ENCODE measurements around the gene PLEKHA7. TPM values are rescaled to one million over a fixed set of nuclear protein-coding genes. Genes with fewer than 3 reads are reported as not detected.

Gene PLEKHA7
- polyA plus RNA-seq, 1 donor (not counting 4 experiments of a cell fraction or from before 2014, with no cell fraction given) = 1.4 TPM

DNA sequence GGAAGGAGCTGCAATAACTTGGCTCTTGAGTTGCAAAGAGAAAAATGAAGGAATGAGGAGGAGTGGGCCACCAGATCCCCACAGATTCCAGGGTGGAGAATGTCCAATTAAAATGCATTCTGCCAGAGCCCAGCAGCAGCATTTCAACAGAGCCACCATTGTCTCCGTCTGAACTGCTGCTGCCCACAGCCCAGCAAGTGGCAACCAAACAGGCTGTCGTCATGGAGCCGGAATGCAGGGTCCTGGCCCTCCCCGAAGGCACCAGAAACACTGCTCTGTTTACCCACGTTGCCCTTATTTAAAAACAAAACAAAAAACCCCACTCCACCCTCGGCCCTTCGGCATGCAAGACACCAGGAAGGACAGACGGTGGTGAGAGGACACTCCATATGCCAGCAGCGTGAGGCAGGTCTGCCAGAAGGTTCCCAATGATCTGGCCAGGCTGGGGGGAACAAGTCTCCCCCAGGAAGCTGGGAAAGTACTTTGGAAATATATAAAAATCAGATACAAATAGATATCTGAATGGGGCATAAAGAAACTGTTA, 32.5 kb downstream of the PLEKHA7 start:
- Histone ChIP-seq H3K9me3 (ENCODE audit: control insufficient read depth, low read depth, low read length) (no peaks in the 10 kb centered on the region), H4K20me1 (ENCODE audit: control insufficient read depth, extremely low read depth, insufficient read depth, low read length) (no peaks in the 10 kb centered on the region), H3K9ac (ENCODE audit: control insufficient read depth, extremely low read depth, insufficient read depth, low read length) (no peak overlapping the region), H3K4me1 (ENCODE audit: control insufficient read depth, extremely low read depth, insufficient read depth, low read length) (no peaks in the 10 kb centered on the region), H3K27me3 (ENCODE audit: control insufficient read depth, extremely low read depth, insufficient read depth, low read length) (peaks cover 4% of the 10 kb centered on the region), H3K36me3 (ENCODE audit: control insufficient read depth in 2 of 2, extremely low read depth in 1 of 2, insufficient read depth in 2 of 2, low read length in 2 of 2) (no peaks in the 10 kb centered on the region), H3K27ac (ENCODE audit: control insufficient read depth, insufficient read depth, low read length) (no peak overlapping the region), H2AFZ (ENCODE audit: control insufficient read depth, low read length) (no peak overlapping the region), H3K4me3 (ENCODE audit: control insufficient read depth in 2 of 3, extremely low read depth in 1 of 3, insufficient read depth in 2 of 3, low read depth in 1 of 3, low read length in 3 of 3) (no peak overlapping the region), H3K79me2 (ENCODE audit: control insufficient read depth, insufficient read depth, low read length) (no peaks in the 10 kb centered on the region), H3K4me2 (ENCODE audit: control insufficient read depth, extremely low read depth, insufficient read depth, low read depth, low read length) (no peak overlapping the region), H3K9me1 (ENCODE audit: control insufficient read depth, extremely low read depth, insufficient read depth, low read length) (no peaks in the 10 kb centered on the region)
- no peak for FAIRE-seq
- no peak for DNase-seq (ENCODE audit: low read depth, low spot score)
- TF ChIP-seq, protein P1, sequence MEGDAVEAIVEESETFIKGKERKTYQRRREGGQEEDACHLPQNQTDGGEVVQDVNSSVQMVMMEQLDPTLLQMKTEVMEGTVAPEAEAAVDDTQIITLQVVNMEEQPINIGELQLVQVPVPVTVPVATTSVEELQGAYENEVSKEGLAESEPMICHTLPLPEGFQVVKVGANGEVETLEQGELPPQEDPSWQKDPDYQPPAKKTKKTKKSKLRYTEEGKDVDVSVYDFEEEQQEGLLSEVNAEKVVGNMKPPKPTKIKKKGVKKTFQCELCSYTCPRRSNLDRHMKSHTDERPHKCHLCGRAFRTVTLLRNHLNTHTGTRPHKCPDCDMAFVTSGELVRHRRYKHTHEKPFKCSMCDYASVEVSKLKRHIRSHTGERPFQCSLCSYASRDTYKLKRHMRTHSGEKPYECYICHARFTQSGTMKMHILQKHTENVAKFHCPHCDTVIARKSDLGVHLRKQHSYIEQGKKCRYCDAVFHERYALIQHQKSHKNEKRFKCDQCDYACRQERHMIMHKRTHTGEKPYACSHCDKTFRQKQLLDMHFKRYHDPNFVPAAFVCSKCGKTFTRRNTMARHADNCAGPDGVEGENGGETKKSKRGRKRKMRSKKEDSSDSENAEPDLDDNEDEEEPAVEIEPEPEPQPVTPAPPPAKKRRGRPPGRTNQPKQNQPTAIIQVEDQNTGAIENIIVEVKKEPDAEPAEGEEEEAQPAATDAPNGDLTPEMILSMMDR (optimal IDR thresholded peaks at IDR 0.05 in 1 of 3, IDR thresholded peaks at IDR 0.05 in 1 of 3, conservative IDR thresholded peaks at IDR 0.05 in 1 of 3; ENCODE audit: extremely low read depth in 1 of 3, insufficient read depth in 2 of 3, low read length in 3 of 3) = no peak
- no peak for TF ChIP-seq EZH2 (IDR thresholded peaks at IDR 0.05; ENCODE audit: low read length)
- dilution Hi-C loops (cut with MboI; ENCODE audit: extremely low pct_ligation_motif_present, low sequenced_read_pairs) = no loop called here

DNA sequence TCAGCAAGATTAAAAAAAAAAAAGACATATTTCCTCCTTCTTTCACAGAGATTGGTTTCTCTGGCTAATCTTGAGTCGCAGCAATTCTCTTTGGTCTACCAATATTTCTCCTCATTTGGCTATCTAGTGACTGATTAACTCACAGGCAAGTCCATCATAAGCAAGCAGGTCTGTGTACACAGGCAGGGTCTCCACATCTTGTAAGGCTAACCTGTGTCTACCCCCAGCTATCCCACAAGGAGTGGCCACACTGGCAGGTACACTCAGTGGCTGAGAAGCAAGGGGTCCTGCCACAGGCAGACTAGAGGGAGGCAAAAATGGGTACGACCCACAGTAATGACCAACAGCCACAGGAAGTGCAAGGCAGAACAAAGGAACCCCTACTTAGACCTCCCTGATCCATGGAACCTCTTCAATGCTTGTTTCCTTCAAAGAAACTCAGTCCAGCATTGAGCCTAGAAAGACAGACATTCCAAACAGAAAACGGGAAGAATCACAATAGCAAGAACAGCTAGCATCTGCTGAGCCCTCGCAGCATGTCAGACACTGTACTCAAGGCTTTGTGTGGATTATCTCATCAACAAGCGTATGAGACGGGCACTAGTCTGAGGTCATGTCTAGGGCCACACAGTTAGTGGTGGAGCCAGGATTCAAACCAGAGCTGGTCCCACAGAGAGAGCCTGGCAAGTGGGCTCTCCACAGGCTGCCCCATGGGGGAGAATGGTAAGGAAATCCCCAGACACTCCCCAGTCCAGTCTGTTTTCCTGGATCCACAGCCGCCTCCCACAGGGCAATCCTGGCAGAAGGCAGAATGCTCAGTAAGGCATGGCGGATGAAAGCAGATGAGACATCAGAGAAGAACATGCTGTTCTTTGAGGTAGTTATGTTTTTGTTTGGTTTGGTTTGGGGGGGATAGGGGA, 34.3 kb downstream of the PLEKHA7 start:
- TF ChIP-seq, protein P1 (optimal IDR thresholded peaks at IDR 0.05 in 1 of 3, IDR thresholded peaks at IDR 0.05 in 1 of 3, conservative IDR thresholded peaks at IDR 0.05 in 1 of 3; ENCODE audit: extremely low read depth in 1 of 3, insufficient read depth in 2 of 3, low read length in 3 of 3) = no peak
- no peak for TF ChIP-seq EZH2 (IDR thresholded peaks at IDR 0.05; ENCODE audit: low read length)

More for the DNA sequence above, 34.3 kb downstream of the PLEKHA7 start:
- H3K4me1 ChIP-seq (ENCODE audit: control insufficient read depth, extremely low read depth, insufficient read depth, low read length) = no peaks in the 10 kb centered on the region
- H4K20me1 ChIP-seq (ENCODE audit: control insufficient read depth, extremely low read depth, insufficient read depth, low read length) = no peaks in the 10 kb centered on the region
- no peak for FAIRE-seq
- H3K36me3 ChIP-seq (ENCODE audit: control insufficient read depth in 2 of 2, extremely low read depth in 1 of 2, insufficient read depth in 2 of 2, low read length in 2 of 2) = no peaks in the 10 kb centered on the region
- H3K9me1 ChIP-seq (ENCODE audit: control insufficient read depth, extremely low read depth, insufficient read depth, low read length) = no peaks in the 10 kb centered on the region
- H3K27me3 ChIP-seq (ENCODE audit: control insufficient read depth, extremely low read depth, insufficient read depth, low read length) = peaks cover 4% of the 10 kb centered on the region
- no peak overlapping the region for H3K9ac ChIP-seq (ENCODE audit: control insufficient read depth, extremely low read depth, insufficient read depth, low read length)
- H3K27ac ChIP-seq (ENCODE audit: control insufficient read depth, insufficient read depth, low read length) = no peak overlapping the region
- no peaks in the 10 kb centered on the region for H3K79me2 ChIP-seq (ENCODE audit: control insufficient read depth, insufficient read depth, low read length)
- no peak overlapping the region for H2AFZ ChIP-seq (ENCODE audit: control insufficient read depth, low read length)
- DNase-seq (ENCODE audit: low read depth, low spot score) = no peak
- no peaks in the 10 kb centered on the region for H3K9me3 ChIP-seq (ENCODE audit: control insufficient read depth, low read depth, low read length)
- no peak overlapping the region for H3K4me3 ChIP-seq (ENCODE audit: control insufficient read depth in 2 of 3, extremely low read depth in 1 of 3, insufficient read depth in 2 of 3, low read depth in 1 of 3, low read length in 3 of 3)
- dilution Hi-C loops (cut with MboI; ENCODE audit: extremely low pct_ligation_motif_present, low sequenced_read_pairs) = no loop called here
- H3K4me2 ChIP-seq (ENCODE audit: control insufficient read depth, extremely low read depth, insufficient read depth, low read depth, low read length) = no peak overlapping the region

All from keratinocyte (primary cell).